Osteoblast (primary cell): ENCODE results near the gene MANBA. TPM values are rescaled to one million over a fixed set of nuclear protein-coding genes. Genes with fewer than 3 reads are reported as not detected.

Source experiments
- DNase-seq: peaks from one replicate; pipeline ENCODE4 v3.0.0; 2011; ENCODE audit warnings: low spot score, mixed read lengths; ENCODE audit not compliant: insufficient read length; ENCODE audit errors: missing footprints
- H2AFZ ChIP-seq: 2 replicates; pipeline ENCODE4 v1.6.0; 2011; ENCODE audit warnings: mild to moderate bottlenecking, low read length
- H3K27ac ChIP-seq: 2 replicates; pipeline ENCODE4 v1.5.1; 2011; ENCODE audit warnings: mild to moderate bottlenecking, low read depth, low read length, moderate library complexity
- H3K27me3 ChIP-seq: 2 replicates; pipeline ENCODE4 v1.6.0; 2012; ENCODE audit warnings: mild to moderate bottlenecking, control low read depth, inconsistent platforms, low read length, moderate library complexity; ENCODE audit not compliant: insufficient read depth
- H3K36me3 ChIP-seq: 2 replicates; pipeline ENCODE4 v1.5.1; 2011; ENCODE audit warnings: mild to moderate bottlenecking, low read length, control low read depth, moderate library complexity; ENCODE audit not compliant: insufficient read depth
- H3K4me1 ChIP-seq: 2 replicates; pipeline ENCODE4 v1.5.1; 2011; ENCODE audit warnings: mild to moderate bottlenecking, low read length, control low read depth, moderate library complexity; ENCODE audit not compliant: insufficient read depth
- H3K4me2 ChIP-seq: 2 replicates; pipeline ENCODE4 v1.6.0; 2011; ENCODE audit warnings: mild to moderate bottlenecking, low read length; ENCODE audit not compliant: insufficient read depth
- H3K4me3 ChIP-seq: fragments of 200-600 bp; sonication (generic); 3 replicates; pipeline ENCODE4 v1.5.1; 2012; ENCODE audit warnings: mild to moderate bottlenecking, low read length, inconsistent platforms; ENCODE audit not compliant: insufficient read depth
- H3K79me2 ChIP-seq: 2 replicates; pipeline ENCODE4 v1.6.0; 2012; ENCODE audit warnings: mild to moderate bottlenecking, low read length, control low read depth, inconsistent platforms; ENCODE audit not compliant: insufficient read depth
- H3K9me3 ChIP-seq: 2 replicates; pipeline ENCODE4 v1.5.1; 2011; ENCODE audit warnings: low read depth, low read length, control low read depth
- H4K20me1 ChIP-seq: 2 replicates; pipeline ENCODE4 v1.6.0; 2012; ENCODE audit warnings: mild to moderate bottlenecking, low read length, control low read depth; ENCODE audit not compliant: insufficient read depth
- CTCF ChIP-seq: IDR thresholded peaks from 2 replicates; pipeline ENCODE4 v1.5.1; 2011; ENCODE audit warnings: mild to moderate bottlenecking, low read depth, low read length, moderate library complexity; ENCODE audit errors: extremely low read depth
- total RNA-seq: library from RNA; depleted of rRNA; stranded (reverse); fragments of >200 nt; gene quantifications from 2 replicates; pipeline ENCODE4 v1.2.3, GENCODE V29; 2012

MANBA gene
- total RNA-seq, 1 donor = 64.1 TPM

GRCh38 chr4:102807345-102807744 is 46.6 kb upstream of the MANBA start:
- TF ChIP-seq CTCF = no peak
- Histone ChIP-seq H3K79me2 (peaks cover 100% of the 10 kb centered on the region), H3K4me2 (no peak overlapping the region), H3K27ac (peak overlapping the region; percentile 2), H2AFZ (no peak overlapping the region), H3K27me3 (no peaks in the 10 kb centered on the region), H4K20me1 (peaks cover 67% of the 10 kb centered on the region), H3K36me3 (peaks cover 56% of the 10 kb centered on the region), H3K4me3 (no peak overlapping the region), H3K9me3 (no peaks in the 10 kb centered on the region), H3K4me1 (peaks cover 32% of the 10 kb centered on the region)
- no peak for DNase-seq

GRCh38 chr4:102799816-102800215 is 39.0 kb upstream of the MANBA start:
- no peak for TF ChIP-seq CTCF
- Histone ChIP-seq H3K9me3 (no peaks in the 10 kb centered on the region), H3K36me3 (peaks cover 81% of the 10 kb centered on the region), H3K27me3 (no peaks in the 10 kb centered on the region), H2AFZ (no peak overlapping the region), H3K27ac (peak overlapping the region; percentile 9), H3K4me3 (no peak overlapping the region), H3K4me1 (peaks cover 10% of the 10 kb centered on the region), H4K20me1 (peaks cover 56% of the 10 kb centered on the region), H3K4me2 (no peak overlapping the region), H3K79me2 (peaks cover 85% of the 10 kb centered on the region)
- peak; percentile 6 for DNase-seq

GRCh38 chr4:102794999-102795398 is 34.2 kb upstream of the MANBA start:
- no peak overlapping the region for H3K4me3 ChIP-seq
- no peaks in the 10 kb centered on the region for H3K27me3 ChIP-seq
- H3K4me1 ChIP-seq = peaks cover 10% of the 10 kb centered on the region
- H3K79me2 ChIP-seq = peaks cover 48% of the 10 kb centered on the region
- DNase-seq = no peak
- no peak overlapping the region for H2AFZ ChIP-seq
- H4K20me1 ChIP-seq = peaks cover 28% of the 10 kb centered on the region
- H3K27ac ChIP-seq = no peak overlapping the region
- no peaks in the 10 kb centered on the region for H3K9me3 ChIP-seq
- H3K36me3 ChIP-seq = peaks cover 63% of the 10 kb centered on the region
- TF ChIP-seq CTCF = no peak
- H3K4me2 ChIP-seq = no peak overlapping the region

- Histone ChIP-seq H3K4me3 (no peak overlapping the region), H4K20me1 (peaks cover 13% of the 10 kb centered on the region), H3K36me3 (peaks cover 45% of the 10 kb centered on the region), H3K27me3 (no peaks in the 10 kb centered on the region), H3K27ac (no peak overlapping the region), H3K9me3 (no peaks in the 10 kb centered on the region), H3K4me2 (no peak overlapping the region), H2AFZ (no peak overlapping the region), H3K79me2 (peaks cover 27% of the 10 kb centered on the region), H3K4me1 (peaks cover under 1% of the 10 kb centered on the region)
- no peak for DNase-seq
- no peak for TF ChIP-seq CTCF
These were observed 31.7 kb upstream of the MANBA start for GRCh38 chr4:102792361-102792936.
